Measurements from ENCODE around the gene CCDC126. TPM values are rescaled to one million over a fixed set of nuclear protein-coding genes. Genes with fewer than 3 reads are reported as not detected.

Gene CCDC126
- total RNA-seq, 1 experiment from 2014 or later: 11.0 TPM

DNA sequence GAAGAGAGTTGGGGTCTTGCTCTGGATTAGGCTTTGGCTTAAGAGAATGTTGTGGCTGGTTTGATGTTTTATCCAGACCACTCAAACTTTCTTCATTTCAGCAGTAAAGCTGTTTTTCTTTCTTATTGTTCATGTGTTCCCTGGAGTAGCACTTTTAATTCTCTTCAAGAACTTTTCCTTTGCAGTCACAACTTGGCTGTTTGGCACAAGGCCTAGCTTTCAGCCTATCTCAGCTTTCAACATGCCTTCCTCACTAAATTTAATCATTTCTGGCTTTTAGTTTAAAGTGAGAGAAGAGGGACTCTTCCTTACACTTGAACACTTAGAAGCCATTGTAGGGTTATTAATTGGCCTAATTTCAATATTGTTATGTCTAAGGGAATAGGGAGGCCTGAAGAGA lies 18.1 kb downstream of the CCDC126 start:
- Mint-ChIP-seq H3K4me1 (ENCODE audit: low read depth, unreplicated experiment) (no peaks in the 10 kb centered on the region), H3K27ac (ENCODE audit: unreplicated experiment) (no peak overlapping the region), H3K4me3 (ENCODE audit: low read depth, unreplicated experiment) (no peak overlapping the region), H3K9me3 (ENCODE audit: low read depth, unreplicated experiment) (peaks cover 5% of the 10 kb centered on the region), H3K27me3 (ENCODE audit: unreplicated experiment) (no peaks in the 10 kb centered on the region), H3K36me3 (ENCODE audit: insufficient read depth, unreplicated experiment) (no peaks in the 10 kb centered on the region)
- no TSS peak for BruUV-seq (replicated peaks)
- TF ChIP-seq, protein P1, sequence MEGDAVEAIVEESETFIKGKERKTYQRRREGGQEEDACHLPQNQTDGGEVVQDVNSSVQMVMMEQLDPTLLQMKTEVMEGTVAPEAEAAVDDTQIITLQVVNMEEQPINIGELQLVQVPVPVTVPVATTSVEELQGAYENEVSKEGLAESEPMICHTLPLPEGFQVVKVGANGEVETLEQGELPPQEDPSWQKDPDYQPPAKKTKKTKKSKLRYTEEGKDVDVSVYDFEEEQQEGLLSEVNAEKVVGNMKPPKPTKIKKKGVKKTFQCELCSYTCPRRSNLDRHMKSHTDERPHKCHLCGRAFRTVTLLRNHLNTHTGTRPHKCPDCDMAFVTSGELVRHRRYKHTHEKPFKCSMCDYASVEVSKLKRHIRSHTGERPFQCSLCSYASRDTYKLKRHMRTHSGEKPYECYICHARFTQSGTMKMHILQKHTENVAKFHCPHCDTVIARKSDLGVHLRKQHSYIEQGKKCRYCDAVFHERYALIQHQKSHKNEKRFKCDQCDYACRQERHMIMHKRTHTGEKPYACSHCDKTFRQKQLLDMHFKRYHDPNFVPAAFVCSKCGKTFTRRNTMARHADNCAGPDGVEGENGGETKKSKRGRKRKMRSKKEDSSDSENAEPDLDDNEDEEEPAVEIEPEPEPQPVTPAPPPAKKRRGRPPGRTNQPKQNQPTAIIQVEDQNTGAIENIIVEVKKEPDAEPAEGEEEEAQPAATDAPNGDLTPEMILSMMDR (IDR thresholded peaks at IDR 0.05; ENCODE audit: unreplicated experiment): no peak
- CTCF ChIA-PET: no interaction called here
- intact Hi-C loops (cut with micrococcal nuclease; ENCODE audit: unreplicated experiment): no loop called here
- DNase-seq: no peak

DNA sequence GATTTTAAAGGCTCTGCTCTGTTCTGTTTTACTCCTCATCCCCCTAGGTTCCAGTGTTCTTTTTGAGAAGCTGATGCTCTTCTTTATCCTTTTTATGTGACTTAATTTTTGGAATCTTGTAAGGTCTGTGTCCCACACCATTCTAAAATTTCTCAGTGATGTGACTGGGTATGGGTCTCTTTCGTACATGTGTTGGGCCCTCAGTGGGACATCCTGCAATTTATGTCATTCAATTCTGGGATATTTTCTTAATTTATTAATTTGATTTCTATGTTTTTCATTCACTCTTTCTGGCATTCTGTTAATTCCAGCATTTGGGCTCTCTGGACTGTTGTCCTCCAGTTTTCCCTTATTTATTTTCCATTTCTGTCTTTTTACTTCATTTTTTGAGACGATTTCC lies 19.4 kb downstream of the CCDC126 start:
- no peaks in the 10 kb centered on the region for H3K36me3 Mint-ChIP-seq (ENCODE audit: insufficient read depth, unreplicated experiment)
- H3K27ac Mint-ChIP-seq (ENCODE audit: unreplicated experiment): no peak overlapping the region
- BruUV-seq (replicated peaks): no TSS peak
- no peaks in the 10 kb centered on the region for H3K4me1 Mint-ChIP-seq (ENCODE audit: low read depth, unreplicated experiment)
- CTCF ChIA-PET: interaction anchor here (0.6 kb wide), 1 partner anchor 16 kb away, joined by 7 read pairs; no protein-coding TSS in a partner anchor
- no peak overlapping the region for H3K4me3 Mint-ChIP-seq (ENCODE audit: low read depth, unreplicated experiment)
- H3K9me3 Mint-ChIP-seq (ENCODE audit: low read depth, unreplicated experiment): peaks cover 5% of the 10 kb centered on the region
- no peaks in the 10 kb centered on the region for H3K27me3 Mint-ChIP-seq (ENCODE audit: unreplicated experiment)
- TF ChIP-seq, protein P1 (IDR thresholded peaks at IDR 0.05; ENCODE audit: unreplicated experiment): no peak
- no peak for DNase-seq
- intact Hi-C loops (cut with micrococcal nuclease; ENCODE audit: unreplicated experiment): no loop called here

DNA sequence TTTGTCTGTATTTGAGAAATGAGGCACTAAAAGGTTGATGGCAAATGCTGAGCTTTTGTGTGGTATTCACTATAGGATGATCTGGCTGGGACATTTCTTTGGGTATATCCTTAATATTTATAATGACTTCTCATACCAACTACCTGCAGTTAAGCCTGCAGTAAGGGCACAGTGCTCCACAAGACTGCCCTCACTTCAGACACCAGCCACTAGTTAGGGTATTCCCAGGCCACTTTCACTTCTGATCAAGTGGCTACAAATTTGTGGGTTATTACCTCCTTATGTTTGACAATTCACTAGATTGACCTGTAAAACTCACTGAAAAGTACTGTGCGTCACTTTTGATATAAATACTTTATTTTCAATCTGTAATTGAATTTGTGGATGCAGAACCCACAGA lies 20.3 kb downstream of the CCDC126 start:
- intact Hi-C loops (cut with micrococcal nuclease; ENCODE audit: unreplicated experiment): no loop called here
- BruUV-seq (replicated peaks): no TSS peak
- Mint-ChIP-seq H3K27me3 (ENCODE audit: unreplicated experiment) (no peaks in the 10 kb centered on the region), H3K36me3 (ENCODE audit: insufficient read depth, unreplicated experiment) (no peaks in the 10 kb centered on the region), H3K4me3 (ENCODE audit: low read depth, unreplicated experiment) (no peak overlapping the region), H3K4me1 (ENCODE audit: low read depth, unreplicated experiment) (no peaks in the 10 kb centered on the region), H3K27ac (ENCODE audit: unreplicated experiment) (no peak overlapping the region), H3K9me3 (ENCODE audit: low read depth, unreplicated experiment) (peaks cover 5% of the 10 kb centered on the region)
- CTCF ChIA-PET: interaction anchor here (0.6 kb wide), 2 partner anchors 15 to 344 kb away, joined by 3 to 7 read pairs; no protein-coding TSS in a partner anchor
- TF ChIP-seq, protein P1 (IDR thresholded peaks at IDR 0.05; ENCODE audit: unreplicated experiment): no peak
- no peak for DNase-seq

DNA sequence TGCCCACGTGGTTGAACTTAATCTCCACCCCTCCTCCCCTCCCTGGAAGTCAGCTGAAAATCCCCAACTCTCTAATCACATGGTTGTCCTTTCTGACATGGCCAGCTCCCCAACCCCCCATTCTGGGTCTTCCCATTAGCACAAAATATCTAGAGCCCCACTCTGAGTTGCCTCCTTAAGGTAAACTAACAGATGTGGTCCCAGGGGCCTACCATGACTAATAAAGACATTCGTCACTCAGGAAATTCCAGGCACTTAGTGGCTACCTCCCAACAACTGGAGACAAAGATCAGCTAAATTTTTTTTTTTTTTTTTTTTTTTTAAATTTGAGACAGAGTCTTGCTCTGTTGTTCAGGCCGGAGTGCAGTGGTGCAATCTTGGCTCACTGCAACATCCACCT lies 21.1 kb downstream of the CCDC126 start:
- TF ChIP-seq, protein P1 (IDR thresholded peaks at IDR 0.05; ENCODE audit: unreplicated experiment): no peak
- H3K27me3 Mint-ChIP-seq (ENCODE audit: unreplicated experiment): no peaks in the 10 kb centered on the region
- BruUV-seq (replicated peaks): no TSS peak
- no peaks in the 10 kb centered on the region for H3K36me3 Mint-ChIP-seq (ENCODE audit: insufficient read depth, unreplicated experiment)
- no peaks in the 10 kb centered on the region for H3K4me1 Mint-ChIP-seq (ENCODE audit: low read depth, unreplicated experiment)
- DNase-seq: no peak
- no peak overlapping the region for H3K27ac Mint-ChIP-seq (ENCODE audit: unreplicated experiment)
- H3K4me3 Mint-ChIP-seq (ENCODE audit: low read depth, unreplicated experiment): no peak overlapping the region
- CTCF ChIA-PET: interaction anchor here (0.6 kb wide), 1 partner anchor 40 kb away, joined by 3 read pairs; no protein-coding TSS in a partner anchor
- intact Hi-C loops (cut with micrococcal nuclease; ENCODE audit: unreplicated experiment): no loop called here
- H3K9me3 Mint-ChIP-seq (ENCODE audit: low read depth, unreplicated experiment): peaks cover 5% of the 10 kb centered on the region
